ENCODE measurements around the gene GUK1. TPM values are rescaled to one million over a fixed set of nuclear protein-coding genes. Genes with fewer than 3 reads are reported as not detected.

The GUK1 gene
- 100 to 1,000 TPM; 178 to 221 TPM for total RNA-seq

- peak within 1 kb of the TSS; percentile 73 for H3K4me3 ChIP-seq
- no peaks in the 10 kb centered on the region for H3K36me3 ChIP-seq
- H3K9ac ChIP-seq (ENCODE audit: low read depth in 2 of 2, low read length in 2 of 2) = peak within 1 kb of the TSS; percentile 93 to 95
- H3K4me1 ChIP-seq = peaks cover 15% of the 10 kb centered on the region
- peak; percentile 100 for DNase-seq
- H3K27ac ChIP-seq = peak within 1 kb of the TSS; percentile 95
- H3K27me3 ChIP-seq = no peaks in the 10 kb centered on the region
- intact Hi-C loops (cut with DNase I) = no loop called here
- TF ChIP-seq, protein P1, sequence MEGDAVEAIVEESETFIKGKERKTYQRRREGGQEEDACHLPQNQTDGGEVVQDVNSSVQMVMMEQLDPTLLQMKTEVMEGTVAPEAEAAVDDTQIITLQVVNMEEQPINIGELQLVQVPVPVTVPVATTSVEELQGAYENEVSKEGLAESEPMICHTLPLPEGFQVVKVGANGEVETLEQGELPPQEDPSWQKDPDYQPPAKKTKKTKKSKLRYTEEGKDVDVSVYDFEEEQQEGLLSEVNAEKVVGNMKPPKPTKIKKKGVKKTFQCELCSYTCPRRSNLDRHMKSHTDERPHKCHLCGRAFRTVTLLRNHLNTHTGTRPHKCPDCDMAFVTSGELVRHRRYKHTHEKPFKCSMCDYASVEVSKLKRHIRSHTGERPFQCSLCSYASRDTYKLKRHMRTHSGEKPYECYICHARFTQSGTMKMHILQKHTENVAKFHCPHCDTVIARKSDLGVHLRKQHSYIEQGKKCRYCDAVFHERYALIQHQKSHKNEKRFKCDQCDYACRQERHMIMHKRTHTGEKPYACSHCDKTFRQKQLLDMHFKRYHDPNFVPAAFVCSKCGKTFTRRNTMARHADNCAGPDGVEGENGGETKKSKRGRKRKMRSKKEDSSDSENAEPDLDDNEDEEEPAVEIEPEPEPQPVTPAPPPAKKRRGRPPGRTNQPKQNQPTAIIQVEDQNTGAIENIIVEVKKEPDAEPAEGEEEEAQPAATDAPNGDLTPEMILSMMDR (IDR thresholded peaks at IDR 0.05) = no peak
- no peaks in the 10 kb centered on the region for H3K9me3 ChIP-seq
Measured at GRCh38 chr1:228139931-228140723, at the start of gene GUK1. TSS of gene GUK1 (plus strand) at chr1:228140279. CDS start at chr1:228140303, 24 bp downstream.

DNA sequence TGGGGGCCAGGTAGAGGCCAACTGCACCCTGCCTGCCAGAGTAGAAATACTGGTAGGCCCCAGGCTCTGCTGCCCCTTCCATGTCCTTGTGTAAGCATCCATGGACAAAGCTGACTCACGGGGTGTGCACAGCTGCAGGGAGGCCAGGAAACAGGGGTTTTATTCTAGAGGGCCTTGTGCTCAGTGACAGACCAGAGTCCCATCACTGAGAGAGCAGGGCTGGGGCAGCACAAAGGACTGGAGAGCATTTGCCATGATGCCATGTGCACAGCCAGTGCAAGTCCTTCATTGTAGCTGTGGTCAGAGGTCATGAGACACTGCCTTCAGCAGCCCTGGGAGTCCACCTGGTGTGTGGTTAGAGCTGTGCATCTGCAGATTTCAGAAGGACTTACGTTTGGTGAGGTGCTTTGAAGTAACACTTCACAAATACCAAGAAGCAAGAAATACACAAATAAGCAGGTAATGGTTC, 49.4 kb upstream of the GUK1 start:
- Histone ChIP-seq H3K9ac (ENCODE audit: low read depth in 2 of 2, low read length in 2 of 2) (no peak overlapping the region), H3K36me3 (no peaks in the 10 kb centered on the region), H3K9me3 (no peaks in the 10 kb centered on the region), H3K4me3 (no peak overlapping the region), H3K27me3 (no peaks in the 10 kb centered on the region), H3K4me1 (peaks cover 31% of the 10 kb centered on the region), H3K27ac (no peak overlapping the region)
- intact Hi-C loops (cut with DNase I) = no loop called here
- DNase-seq = no peak
- TF ChIP-seq, protein P1 (IDR thresholded peaks at IDR 0.05) = no peak

GRCh38 chr1:228091084-228091483, 49.0 kb upstream of the GUK1 start:
- DNase-seq = no peak
- Histone ChIP-seq H3K9me3 (no peaks in the 10 kb centered on the region), H3K36me3 (no peaks in the 10 kb centered on the region), H3K27me3 (no peaks in the 10 kb centered on the region), H3K27ac (no peak overlapping the region), H3K4me1 (peaks cover 27% of the 10 kb centered on the region), H3K9ac (ENCODE audit: low read depth in 2 of 2, low read length in 2 of 2) (no peak overlapping the region), H3K4me3 (no peak overlapping the region)
- intact Hi-C loops (cut with DNase I) = no loop called here
- TF ChIP-seq, protein P1 (IDR thresholded peaks at IDR 0.05) = no peak

DNA sequence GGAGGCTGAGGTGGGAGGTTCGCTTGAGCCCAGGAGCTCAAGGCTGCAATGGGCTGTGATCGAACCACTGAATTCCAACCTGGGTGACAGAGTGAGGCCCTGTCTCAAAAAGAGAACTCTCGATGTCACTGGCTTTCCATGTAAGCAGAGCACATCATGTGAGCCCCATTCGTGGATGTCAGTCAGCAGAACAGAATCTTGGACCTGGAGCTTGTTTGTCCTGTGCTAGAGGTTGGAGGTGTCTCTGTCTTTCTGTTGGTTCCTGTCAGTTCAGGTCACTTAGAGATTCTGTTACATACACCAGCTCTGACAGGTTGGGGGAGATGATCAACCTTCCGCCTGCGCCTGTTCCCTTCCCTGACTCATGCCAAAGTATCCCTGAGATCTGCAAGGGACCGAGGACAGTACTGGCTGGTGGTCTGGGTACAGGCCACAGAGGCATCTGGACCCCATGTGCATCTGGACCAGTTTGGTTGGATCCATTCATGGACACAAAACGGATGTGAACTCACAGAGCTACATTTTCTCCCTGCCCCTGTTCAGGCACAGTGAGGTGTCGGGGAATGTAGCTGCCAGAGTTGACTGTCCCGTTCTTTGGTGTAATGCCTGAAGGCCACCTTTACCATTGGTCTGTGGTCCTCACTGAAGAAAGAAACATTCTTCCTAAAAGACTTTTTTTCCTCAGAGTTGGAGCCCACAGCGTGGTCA, 47.6 kb upstream of the GUK1 start:
- no peak overlapping the region for H3K27ac ChIP-seq
- peaks cover 18% of the 10 kb centered on the region for H3K4me1 ChIP-seq
- no peaks in the 10 kb centered on the region for H3K36me3 ChIP-seq
- intact Hi-C loops (cut with DNase I) = no loop called here
- no peak for DNase-seq
- TF ChIP-seq, protein P1 (IDR thresholded peaks at IDR 0.05) = no peak
- H3K27me3 ChIP-seq = no peaks in the 10 kb centered on the region
- no peak overlapping the region for H3K9ac ChIP-seq (ENCODE audit: low read depth in 2 of 2, low read length in 2 of 2)
- no peaks in the 10 kb centered on the region for H3K9me3 ChIP-seq
- H3K4me3 ChIP-seq = no peak overlapping the region

GRCh38 chr1:228093050-228093906, 46.8 kb upstream of the GUK1 start:
- intact Hi-C loops (cut with DNase I) = no loop called here

More at GRCh38 chr1:228093050-228093906, 46.8 kb upstream of the GUK1 start:
- DNase-seq = no peak
- Histone ChIP-seq H3K4me1 (peaks cover 12% of the 10 kb centered on the region), H3K27ac (no peak overlapping the region), H3K36me3 (peaks cover 4% of the 10 kb centered on the region), H3K9me3 (no peaks in the 10 kb centered on the region), H3K4me3 (no peak overlapping the region), H3K27me3 (no peaks in the 10 kb centered on the region), H3K9ac (ENCODE audit: low read depth in 2 of 2, low read length in 2 of 2) (no peak overlapping the region)
- TF ChIP-seq, protein P1 (IDR thresholded peaks at IDR 0.05) = no peak

Data from colonic mucosa (tissue), 4 donors.